NOMO-1 (cell line): Measurements from ENCODE around the gene PMPCB.
"Not testable (repeated sequence)": the region's sequence is repeated elsewhere in the genome, so short reads cannot be mapped to it uniquely, and the experiment has no call there.

ENCODE experiments used
- DNase-seq, 2 experiments: peaks; one replicate each; lab custom pipeline; 2025; ENCODE audit not compliant: unreplicated experiment in 2 of 2; lab: John Stamatoyannopoulos, UW

PMPCB gene

GRCh38 chr7:103296901-103297836, at the start of gene PMPCB:
Gene PMPCB (plus strand): TSS chr7:103297435. CDS start chr7:103297460, 25 bp downstream.
- DNase-seq: peak; percentile 36 to 68

- DNase-seq: not testable (repeated sequence)
Measured at GRCh38 chr7:103253699-103254506, 43.3 kb upstream of the PMPCB start.

- DNase-seq: not testable (repeated sequence)
Measured at GRCh38 chr7:103264054-103264453, 33.2 kb upstream of the PMPCB start.

- DNase-seq: not testable (repeated sequence)
Measured at GRCh38 chr7:103266229-103266628, 31.0 kb upstream of the PMPCB start.

GRCh38 chr7:103273374-103273773, 23.9 kb upstream of the PMPCB start:
- DNase-seq: not testable (repeated sequence)

- DNase-seq: not testable (repeated sequence)
Measured at GRCh38 chr7:103274867-103275266, 22.4 kb upstream of the PMPCB start.

- DNase-seq: not testable (repeated sequence)
Measured at GRCh38 chr7:103278195-103278594, 19.0 kb upstream of the PMPCB start.

- DNase-seq: not testable (repeated sequence)
Measured at GRCh38 chr7:103279636-103279962, 17.6 kb upstream of the PMPCB start.

- not testable (repeated sequence) for DNase-seq
Measured at GRCh38 chr7:103279963-103280802, 17.1 kb upstream of the PMPCB start.

- not testable (repeated sequence) for DNase-seq
Measured at GRCh38 chr7:103280803-103281155, 16.5 kb upstream of the PMPCB start.

GRCh38 chr7:103282802-103283427, 14.3 kb upstream of the PMPCB start:
- not testable (repeated sequence) for DNase-seq

GRCh38 chr7:103292122-103292521, 5.1 kb upstream of the PMPCB start:
- no peak for DNase-seq

- no peak for DNase-seq
Measured at GRCh38 chr7:103293526-103293925, 3.7 kb upstream of the PMPCB start.

GRCh38 chr7:103297837-103298179, 573 bp downstream of the PMPCB start:
- DNase-seq: peak in 1 of 2 experiments; percentile 3

- no peak for DNase-seq
Measured at GRCh38 chr7:103299660-103300059, 2.4 kb downstream of the PMPCB start.

- no peak for DNase-seq
Measured at GRCh38 chr7:103301441-103301840, 4.2 kb downstream of the PMPCB start.

- no peak for DNase-seq
Measured at GRCh38 chr7:103307503-103308231, 10.4 kb downstream of the PMPCB start.

- no peak for DNase-seq
Measured at GRCh38 chr7:103314852-103315251, 17.6 kb downstream of the PMPCB start.

- DNase-seq: no peak
Measured at GRCh38 chr7:103316380-103316941, 19.2 kb downstream of the PMPCB start.
